ENCODE data around the gene NAV1.
A peak's percentile ranks its signal among the peaks of the same experiment; 100 is the strongest.

NAV1 gene

DNA sequence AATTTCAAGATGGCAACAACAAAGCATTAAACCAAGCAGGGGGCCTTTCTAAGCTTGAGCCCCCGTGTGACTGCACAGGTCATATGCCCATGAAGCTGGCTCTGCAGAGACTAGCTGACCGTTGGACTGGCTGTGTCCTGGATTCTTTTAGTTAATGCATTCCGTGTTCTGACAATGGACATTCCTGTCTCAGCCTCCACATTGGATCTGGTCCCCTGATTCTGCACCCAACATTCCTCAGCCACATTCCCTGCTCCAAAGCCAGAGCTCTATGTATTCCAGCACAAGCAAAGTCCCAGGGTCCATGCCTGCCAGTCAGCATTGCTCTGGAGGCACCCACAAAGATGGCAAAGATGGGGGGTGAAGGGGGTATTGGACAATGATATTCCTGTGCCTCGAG lies 5.1 kb upstream of the NAV1 start:
- H3K27ac ChIP-seq, result no peak overlapping the region
- TF ChIP-seq, protein P1, sequence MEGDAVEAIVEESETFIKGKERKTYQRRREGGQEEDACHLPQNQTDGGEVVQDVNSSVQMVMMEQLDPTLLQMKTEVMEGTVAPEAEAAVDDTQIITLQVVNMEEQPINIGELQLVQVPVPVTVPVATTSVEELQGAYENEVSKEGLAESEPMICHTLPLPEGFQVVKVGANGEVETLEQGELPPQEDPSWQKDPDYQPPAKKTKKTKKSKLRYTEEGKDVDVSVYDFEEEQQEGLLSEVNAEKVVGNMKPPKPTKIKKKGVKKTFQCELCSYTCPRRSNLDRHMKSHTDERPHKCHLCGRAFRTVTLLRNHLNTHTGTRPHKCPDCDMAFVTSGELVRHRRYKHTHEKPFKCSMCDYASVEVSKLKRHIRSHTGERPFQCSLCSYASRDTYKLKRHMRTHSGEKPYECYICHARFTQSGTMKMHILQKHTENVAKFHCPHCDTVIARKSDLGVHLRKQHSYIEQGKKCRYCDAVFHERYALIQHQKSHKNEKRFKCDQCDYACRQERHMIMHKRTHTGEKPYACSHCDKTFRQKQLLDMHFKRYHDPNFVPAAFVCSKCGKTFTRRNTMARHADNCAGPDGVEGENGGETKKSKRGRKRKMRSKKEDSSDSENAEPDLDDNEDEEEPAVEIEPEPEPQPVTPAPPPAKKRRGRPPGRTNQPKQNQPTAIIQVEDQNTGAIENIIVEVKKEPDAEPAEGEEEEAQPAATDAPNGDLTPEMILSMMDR (conservative IDR thresholded peaks at IDR 0.05), result no peak

DNA sequence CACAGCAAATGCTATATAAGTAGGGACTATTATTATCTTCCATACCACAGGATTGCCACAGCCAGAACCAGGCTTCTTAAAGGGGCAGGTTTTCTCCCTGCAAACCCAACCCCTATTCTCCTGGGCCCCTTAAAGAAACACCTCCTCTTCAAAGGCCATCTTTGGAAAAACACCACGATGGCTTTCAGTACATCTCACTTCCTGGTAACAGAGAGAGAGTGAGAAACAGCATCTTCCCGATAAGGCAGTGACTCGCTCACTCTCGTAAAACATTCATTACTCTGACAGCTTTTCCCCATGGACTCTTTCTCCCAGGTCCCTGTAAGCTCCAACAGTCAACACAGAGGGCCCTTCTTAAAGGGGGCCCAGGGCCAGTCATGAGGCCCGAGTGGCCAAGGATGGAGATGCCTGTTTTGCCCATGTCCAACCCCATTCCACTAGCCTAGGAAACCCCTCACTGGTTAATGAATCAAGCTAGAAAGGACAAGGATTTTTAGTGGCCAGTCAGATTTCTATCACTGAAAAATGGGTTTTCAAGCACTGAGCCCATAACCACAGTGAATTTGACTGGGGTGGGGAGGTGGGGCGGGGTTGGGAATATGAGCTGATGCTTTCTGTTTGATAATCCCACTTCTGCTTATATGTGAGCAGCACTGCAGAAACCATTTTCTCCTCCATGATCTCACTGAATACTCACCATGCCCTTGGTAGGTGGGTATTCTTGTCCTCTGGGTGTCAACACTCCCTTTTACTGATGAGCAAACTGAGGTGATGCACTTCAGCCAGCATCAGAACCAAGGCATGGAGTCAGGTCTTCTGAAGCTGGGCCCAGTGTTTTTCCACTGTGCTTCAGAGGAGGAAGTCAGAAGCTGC lies 3.6 kb upstream of the NAV1 start:
- peak overlapping the region; percentile 36 for H3K27ac ChIP-seq
- TF ChIP-seq, protein P1 (conservative IDR thresholded peaks at IDR 0.05), result no peak

GRCh38 chr1:201535919-201536245 lies 3.0 kb upstream of the NAV1 start:
- TF ChIP-seq, protein P1 (conservative IDR thresholded peaks at IDR 0.05), result no peak
- H3K27ac ChIP-seq, result no peak overlapping the region

DNA sequence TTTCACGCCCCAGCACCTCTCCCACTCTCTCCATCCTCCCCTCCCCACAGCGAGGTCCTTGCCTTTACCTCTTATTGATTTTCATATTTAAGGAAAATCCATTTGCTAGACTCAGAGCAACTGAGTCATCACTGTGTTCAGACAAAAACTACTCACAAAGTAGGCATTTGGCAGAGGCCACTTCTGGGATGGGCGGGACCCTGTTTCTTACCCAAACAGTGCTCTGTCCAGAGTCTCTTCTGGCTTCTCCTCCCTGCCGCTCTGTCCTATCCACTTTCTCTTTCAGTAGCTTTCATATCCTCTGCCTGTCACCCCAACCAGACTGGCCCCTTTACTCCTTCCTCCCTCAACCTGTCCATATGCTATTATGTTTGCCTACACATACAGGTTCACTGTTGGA lies 2.4 kb upstream of the NAV1 start:
- H3K27ac ChIP-seq, result no peak overlapping the region
- TF ChIP-seq, protein P1 (conservative IDR thresholded peaks at IDR 0.05), result no peak

DNA sequence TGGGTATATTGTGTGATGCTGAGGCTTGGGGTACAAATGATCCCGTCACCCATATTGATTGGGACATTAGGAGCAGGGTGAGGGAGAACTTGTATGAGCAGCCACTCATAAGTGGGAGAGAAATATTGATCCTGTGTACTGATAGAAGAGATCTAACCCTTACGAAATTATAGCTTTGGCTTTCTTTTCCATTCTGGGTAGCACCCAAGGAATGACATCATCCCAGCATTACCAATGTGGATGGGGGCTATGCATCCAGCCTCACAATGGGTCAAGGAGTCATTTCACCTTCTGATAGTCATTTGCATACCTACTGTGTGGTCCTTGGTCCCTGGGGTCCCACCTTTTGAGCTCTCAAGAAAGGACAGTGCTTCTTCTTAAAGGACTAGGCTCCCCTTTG lies 1.9 kb upstream of the NAV1 start:
- no peak overlapping the region for H3K27ac ChIP-seq
- TF ChIP-seq, protein P1 (conservative IDR thresholded peaks at IDR 0.05), result no peak

DNA sequence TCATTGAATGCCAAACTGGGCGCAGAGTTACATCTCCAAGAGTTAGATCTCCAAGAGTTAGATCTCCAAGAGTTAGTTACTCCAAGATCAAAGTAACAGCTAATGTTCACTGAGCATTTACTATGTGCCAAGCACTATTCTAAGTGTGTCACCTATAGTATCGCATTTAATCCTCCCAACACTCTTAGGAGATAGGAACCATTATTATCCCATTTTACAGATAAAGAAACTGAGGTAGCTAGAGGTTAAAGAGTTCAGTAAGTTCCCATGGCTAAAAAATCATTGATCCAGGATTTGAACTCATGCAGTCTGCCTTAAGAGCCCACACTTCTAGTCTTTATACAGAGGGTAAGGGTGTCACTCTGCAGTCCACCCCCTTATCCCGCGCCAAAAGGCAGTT lies 1.5 kb upstream of the NAV1 start:
- TF ChIP-seq, protein P1 (conservative IDR thresholded peaks at IDR 0.05), result no peak
- H3K27ac ChIP-seq, result no peak overlapping the region

- TF ChIP-seq, protein P1 (conservative IDR thresholded peaks at IDR 0.05), result no peak
- peak overlapping the region; percentile 24; the same call in 1 of the 2 replicates for H3K27ac ChIP-seq
Observed at GRCh38 chr1:201537891-201538611, 876 bp upstream of the NAV1 start.
